ENCODE data around the gene EGFR.

DNA sequence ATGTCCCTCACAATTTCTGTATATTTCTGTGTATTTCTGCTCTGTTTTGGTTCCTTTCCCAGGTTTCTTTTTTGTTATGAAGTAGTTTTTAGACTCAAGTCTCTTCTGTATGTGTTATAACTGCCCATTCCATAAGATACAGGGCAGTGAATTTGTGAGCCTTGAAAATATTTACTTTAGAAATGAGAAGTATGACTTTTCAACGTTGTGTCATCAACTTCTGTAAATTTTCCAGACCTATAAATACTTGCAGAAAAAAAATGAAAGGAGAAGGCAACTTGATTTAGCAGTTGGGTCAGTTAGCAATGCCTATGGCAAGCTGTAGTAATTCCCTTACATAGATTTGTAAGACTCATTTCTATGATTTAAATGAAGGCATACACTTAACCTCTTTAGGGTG, 11.5 kb downstream of the EGFR start:
- TF ChIP-seq, protein P1, sequence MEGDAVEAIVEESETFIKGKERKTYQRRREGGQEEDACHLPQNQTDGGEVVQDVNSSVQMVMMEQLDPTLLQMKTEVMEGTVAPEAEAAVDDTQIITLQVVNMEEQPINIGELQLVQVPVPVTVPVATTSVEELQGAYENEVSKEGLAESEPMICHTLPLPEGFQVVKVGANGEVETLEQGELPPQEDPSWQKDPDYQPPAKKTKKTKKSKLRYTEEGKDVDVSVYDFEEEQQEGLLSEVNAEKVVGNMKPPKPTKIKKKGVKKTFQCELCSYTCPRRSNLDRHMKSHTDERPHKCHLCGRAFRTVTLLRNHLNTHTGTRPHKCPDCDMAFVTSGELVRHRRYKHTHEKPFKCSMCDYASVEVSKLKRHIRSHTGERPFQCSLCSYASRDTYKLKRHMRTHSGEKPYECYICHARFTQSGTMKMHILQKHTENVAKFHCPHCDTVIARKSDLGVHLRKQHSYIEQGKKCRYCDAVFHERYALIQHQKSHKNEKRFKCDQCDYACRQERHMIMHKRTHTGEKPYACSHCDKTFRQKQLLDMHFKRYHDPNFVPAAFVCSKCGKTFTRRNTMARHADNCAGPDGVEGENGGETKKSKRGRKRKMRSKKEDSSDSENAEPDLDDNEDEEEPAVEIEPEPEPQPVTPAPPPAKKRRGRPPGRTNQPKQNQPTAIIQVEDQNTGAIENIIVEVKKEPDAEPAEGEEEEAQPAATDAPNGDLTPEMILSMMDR (IDR thresholded peaks at IDR 0.05; ENCODE audit: low read depth, low read length), result no peak
- TF ChIP-seq MYC (IDR thresholded peaks at IDR 0.05; ENCODE audit: low read depth, low read length) (no peak), POLR2A (IDR thresholded peaks at IDR 0.05; ENCODE audit: extremely low read depth, insufficient read length) (no peak)
